Spinal cord (tissue), 10 donors: ENCODE data around the gene STAG1. TPM values are rescaled to one million over a fixed set of nuclear protein-coding genes. Genes with fewer than 3 reads are reported as not detected.

ENCODE experiments used
- DNase-seq, 6 donors: peaks; one replicate each; pipeline versions ENCODE4 v3.0.0 to v3.0.0-alpha.2; 2013 to 2015; ENCODE audit warnings: low spot score in 6 of 6, low read depth in 4 of 6
- H3K27ac ChIP-seq: one replicate; pipeline ENCODE4 v1.5.1; 2013; ENCODE audit warnings: low read depth, low read length, control low read depth
- H3K27me3 ChIP-seq: one replicate; pipeline ENCODE4 v1.6.1; 2013; ENCODE audit warnings: low read length; ENCODE audit not compliant: control insufficient read depth, insufficient read depth
- H3K36me3 ChIP-seq: one replicate; pipeline ENCODE4 v1.6.1; 2013; ENCODE audit warnings: low read length; ENCODE audit not compliant: control insufficient read depth, insufficient read depth
- H3K4me1 ChIP-seq: one replicate; pipeline ENCODE4 v1.6.1; 2013; ENCODE audit warnings: low read length; ENCODE audit not compliant: control insufficient read depth, insufficient read depth
- H3K4me3 ChIP-seq: one replicate; pipeline ENCODE4 v1.5.1; 2013; ENCODE audit warnings: low read depth, low read length, control low read depth
- H3K9me3 ChIP-seq: one replicate; pipeline ENCODE4 v1.6.1; 2013; ENCODE audit warnings: low read length; ENCODE audit not compliant: control insufficient read depth, insufficient read depth
- WGBS: methylation state at CpG from one replicate; pipeline ENCODE4 v1.1.5; 2013; ENCODE audit warnings: missing lambda C conversion rate; ENCODE audit not compliant: insufficient coverage; 5-methylcytosine and 5-hydroxymethylcytosine counted together
- polyA plus RNA-seq, 2 donors: library from polyadenylated mRNA; unstranded; fragments of 120-200 nt; gene quantifications; one replicate each; pipeline ENCODE4 v1.2.1, GENCODE V29; 2013; ENCODE audit not compliant: insufficient read length in 2 of 2
- small RNA-seq: library from RNA; depleted of rRNA; stranded (forward); fragments of <200 nt; gene quantifications from one replicate; pipeline ENCODE3, GENCODE V24; 2014; ENCODE audit warnings: low replicate concordance
- total RNA-seq, 2 donors: library from RNA; depleted of rRNA in 1 of 2; stranded (reverse); fragments of 120-200 nt in 1 of 2; fragments of >200 nt in 1 of 2; gene quantifications; one replicate each; pipeline versions ENCODE4 v1.2.3 to v1.2.4, GENCODE V29; 2013 to 2014
- donor health status: healthy.

The STAG1 gene
- total and polyA plus RNA-seq, 4 donors: 24.8 to 77.4 (median 45.0) TPM

DNA sequence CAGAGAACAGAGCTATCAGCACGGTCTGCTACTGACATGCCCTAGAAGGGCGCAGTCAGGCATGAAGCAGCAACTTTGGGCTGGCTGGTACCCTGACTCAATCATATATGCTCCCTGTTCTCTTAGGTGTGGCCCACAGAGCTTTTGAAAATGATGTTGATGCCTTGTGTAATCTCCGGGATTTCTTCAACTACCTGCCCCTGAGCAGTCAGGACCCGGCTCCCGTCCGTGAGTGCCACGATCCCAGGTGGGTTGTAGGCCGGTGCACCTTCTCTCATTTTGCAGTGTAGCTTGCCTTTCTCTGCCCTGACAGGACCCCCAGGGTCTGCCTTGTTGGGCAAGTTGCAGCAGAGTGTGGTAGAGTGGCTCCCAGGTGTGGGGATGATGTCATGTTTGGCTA lies 454.4 kb downstream of the STAG1 start:
- no peak overlapping the region for H3K4me3 ChIP-seq
- H3K4me1 ChIP-seq: no peaks in the 10 kb centered on the region
- H3K27ac ChIP-seq: no peak overlapping the region
- no peaks in the 10 kb centered on the region for H3K27me3 ChIP-seq
- H3K9me3 ChIP-seq: no peaks in the 10 kb centered on the region
- 98% methylated on average over 8 of the region's 8 CpGs for WGBS
- H3K36me3 ChIP-seq: peaks cover 37% of the 10 kb centered on the region
- no peak for DNase-seq

DNA sequence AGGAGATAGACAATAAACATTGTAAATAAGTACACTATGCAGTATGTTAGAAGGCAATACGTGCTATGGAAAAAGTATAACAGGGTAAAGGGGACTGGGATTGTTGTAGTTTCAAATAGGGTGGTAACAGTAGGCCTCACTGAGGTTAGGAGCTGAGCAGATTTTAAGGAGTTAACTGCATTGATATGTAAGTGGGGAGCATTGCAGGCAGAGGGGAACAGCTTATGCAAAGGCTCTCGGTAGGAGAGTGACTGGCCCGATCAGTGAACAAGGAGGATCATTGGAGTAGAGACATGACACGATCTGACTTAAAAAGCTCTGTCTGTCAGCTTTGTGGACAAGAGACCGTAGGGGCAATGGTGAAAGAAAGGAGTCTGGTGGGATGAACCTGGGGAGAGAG lies 455.2 kb downstream of the STAG1 start:
- Histone ChIP-seq H3K27ac (no peak overlapping the region), H3K4me3 (no peak overlapping the region), H3K4me1 (no peaks in the 10 kb centered on the region), H3K36me3 (peaks cover 37% of the 10 kb centered on the region), H3K9me3 (no peaks in the 10 kb centered on the region), H3K27me3 (no peaks in the 10 kb centered on the region)
- WGBS: 57% methylated on average over 4 of the region's 5 CpGs
- DNase-seq: no peak

DNA sequence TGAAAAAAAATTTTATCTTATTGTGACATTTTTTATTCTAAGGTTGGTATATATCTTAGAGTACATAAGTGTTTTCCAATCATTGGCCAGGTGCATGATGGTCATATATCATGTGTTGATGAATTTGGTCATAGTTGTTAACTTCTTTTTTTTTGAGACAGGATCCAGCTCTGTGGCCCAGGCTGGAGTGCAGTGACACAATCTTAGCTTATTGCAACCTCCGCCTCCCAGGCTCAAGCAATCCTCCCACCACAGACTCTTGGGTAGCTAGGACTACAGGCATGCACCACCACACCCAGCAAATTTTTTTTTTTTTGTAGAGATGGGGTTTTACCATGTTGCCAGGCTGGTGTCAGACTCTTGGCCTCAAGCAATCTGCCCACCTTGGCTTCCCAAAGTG lies 458.0 kb downstream of the STAG1 start:
- no CpG with 5 or more reads among the region's 1 CpG for WGBS
- Histone ChIP-seq H3K4me1 (no peaks in the 10 kb centered on the region), H3K4me3 (no peak overlapping the region), H3K36me3 (peaks cover 20% of the 10 kb centered on the region), H3K9me3 (no peaks in the 10 kb centered on the region), H3K27ac (no peak overlapping the region), H3K27me3 (no peaks in the 10 kb centered on the region)
- DNase-seq: no peak

DNA sequence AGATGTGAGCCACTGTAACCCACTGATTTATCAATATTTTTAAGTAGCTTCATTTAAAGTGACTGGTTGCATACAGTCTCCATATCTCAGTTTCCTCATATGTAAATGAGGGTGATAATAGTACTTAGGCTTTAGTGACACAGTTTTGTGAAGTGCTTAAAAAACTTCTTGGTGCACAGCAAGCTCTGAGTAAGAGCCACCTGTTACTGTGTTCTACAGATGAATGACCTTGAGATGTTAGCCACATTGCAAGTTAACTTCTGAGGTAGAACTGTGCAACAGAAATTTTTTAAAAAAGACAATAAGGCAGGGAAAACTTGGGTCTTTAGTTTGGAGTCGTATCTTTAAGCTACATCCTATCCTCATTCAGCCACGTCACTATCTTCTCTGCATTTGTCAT lies 458.9 kb downstream of the STAG1 start:
- H3K9me3 ChIP-seq: no peaks in the 10 kb centered on the region
- DNase-seq: no peak
- no peak overlapping the region for H3K27ac ChIP-seq
- H3K4me3 ChIP-seq: no peak overlapping the region
- no peaks in the 10 kb centered on the region for H3K4me1 ChIP-seq
- no CpG with 5 or more reads among the region's 2 CpGs for WGBS
- peaks cover 19% of the 10 kb centered on the region for H3K36me3 ChIP-seq
- no peaks in the 10 kb centered on the region for H3K27me3 ChIP-seq

DNA sequence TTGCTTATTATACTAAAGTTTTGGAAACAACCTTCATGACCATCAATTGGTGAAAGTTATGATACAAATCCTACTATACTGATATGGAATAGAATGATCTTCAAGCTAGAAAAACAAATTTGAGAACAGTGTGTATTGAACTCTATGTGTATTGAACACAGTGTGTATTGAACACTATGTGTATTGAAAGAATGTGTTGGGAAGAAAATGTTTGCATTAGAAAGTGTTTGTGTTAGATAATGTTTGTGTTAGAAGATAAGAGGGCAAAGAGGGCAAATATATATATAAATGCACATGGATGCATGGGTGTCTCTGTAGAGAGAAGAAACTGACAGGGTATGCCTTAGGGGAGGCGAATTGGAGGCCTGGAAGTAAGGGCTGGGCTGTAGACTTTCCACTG lies 459.7 kb downstream of the STAG1 start:
- no peak overlapping the region for H3K4me3 ChIP-seq
- H3K27me3 ChIP-seq: no peaks in the 10 kb centered on the region
- peaks cover 14% of the 10 kb centered on the region for H3K36me3 ChIP-seq
- H3K9me3 ChIP-seq: no peaks in the 10 kb centered on the region
- DNase-seq: no peak
- no peaks in the 10 kb centered on the region for H3K4me1 ChIP-seq
- WGBS: no CpG with 5 or more reads among the region's 1 CpG
- H3K27ac ChIP-seq: no peak overlapping the region

DNA sequence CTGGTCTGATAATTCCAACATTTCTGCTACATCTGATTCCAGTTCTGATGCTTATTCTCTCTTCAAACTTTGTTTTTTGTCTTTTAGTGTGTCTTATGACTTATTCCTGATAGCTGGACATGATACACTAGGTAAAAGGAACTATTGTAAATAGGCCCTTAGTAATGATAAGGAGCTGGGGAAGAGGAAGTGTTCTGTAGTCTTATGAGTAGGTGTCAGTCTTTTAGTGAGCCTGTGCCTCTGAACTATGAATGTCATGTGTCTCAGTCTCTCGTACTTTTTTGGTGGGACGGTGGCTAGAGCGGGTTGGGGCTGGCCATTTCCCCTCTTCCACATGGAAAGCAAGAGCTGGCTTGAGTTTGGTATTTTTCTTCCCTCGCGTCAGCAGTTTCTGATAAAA lies 460.9 kb downstream of the STAG1 start:
- Histone ChIP-seq H3K27me3 (no peaks in the 10 kb centered on the region), H3K27ac (no peak overlapping the region), H3K36me3 (peaks cover 21% of the 10 kb centered on the region), H3K4me1 (no peaks in the 10 kb centered on the region), H3K9me3 (no peaks in the 10 kb centered on the region), H3K4me3 (no peak overlapping the region)
- no CpG with 5 or more reads among the region's 5 CpGs for WGBS
- DNase-seq: no peak

Small RNA genes within 50 kb of the gene (small RNA-seq; reads per million reads assigned to genes)
- gene RNU6-1284P (not detected), gene RNU6-789P (not detected)

Other genes starting within 250 kb of the STAG1 start
- gene SLC35G2, start 66.7 kb upstream of the STAG1 start, total RNA-seq: 10 to 100 TPM; 13.8 to 36.4 TPM
- gene SLC35G2, start 66.7 kb upstream of the STAG1 start, polyA plus RNA-seq: 10 to 100 TPM; 24.0 to 24.8 TPM
- gene NCK1, start 109.8 kb upstream of the STAG1 start, total RNA-seq: 10 to 100 TPM; 39.7 to 40.3 TPM
- gene NCK1, start 109.8 kb upstream of the STAG1 start, polyA plus RNA-seq: 10 to 100 TPM; 27.7 to 28.6 TPM
- 1 to 10 TPM in 1 of 2 donors, under 1 TPM in 1; 0.83 to 1.2 TPM for gene IL20RB, start 205.6 kb upstream of the STAG1 start, total RNA-seq
- gene IL20RB, start 205.6 kb upstream of the STAG1 start, polyA plus RNA-seq: under 1 TPM; 0.60 to 0.67 TPM